HG03175 (cell line): ENCODE data around the gene PLPP1.

Experiments used
- ATAC-seq: cut with Tn5 transposase; IDR thresholded peaks from one replicate; pipeline ENCODE4 v1.9.1; 2021; ENCODE audit warnings: mild to moderate bottlenecking, moderate library complexity; ENCODE audit not compliant: unreplicated experiment

Gene PLPP1

DNA sequence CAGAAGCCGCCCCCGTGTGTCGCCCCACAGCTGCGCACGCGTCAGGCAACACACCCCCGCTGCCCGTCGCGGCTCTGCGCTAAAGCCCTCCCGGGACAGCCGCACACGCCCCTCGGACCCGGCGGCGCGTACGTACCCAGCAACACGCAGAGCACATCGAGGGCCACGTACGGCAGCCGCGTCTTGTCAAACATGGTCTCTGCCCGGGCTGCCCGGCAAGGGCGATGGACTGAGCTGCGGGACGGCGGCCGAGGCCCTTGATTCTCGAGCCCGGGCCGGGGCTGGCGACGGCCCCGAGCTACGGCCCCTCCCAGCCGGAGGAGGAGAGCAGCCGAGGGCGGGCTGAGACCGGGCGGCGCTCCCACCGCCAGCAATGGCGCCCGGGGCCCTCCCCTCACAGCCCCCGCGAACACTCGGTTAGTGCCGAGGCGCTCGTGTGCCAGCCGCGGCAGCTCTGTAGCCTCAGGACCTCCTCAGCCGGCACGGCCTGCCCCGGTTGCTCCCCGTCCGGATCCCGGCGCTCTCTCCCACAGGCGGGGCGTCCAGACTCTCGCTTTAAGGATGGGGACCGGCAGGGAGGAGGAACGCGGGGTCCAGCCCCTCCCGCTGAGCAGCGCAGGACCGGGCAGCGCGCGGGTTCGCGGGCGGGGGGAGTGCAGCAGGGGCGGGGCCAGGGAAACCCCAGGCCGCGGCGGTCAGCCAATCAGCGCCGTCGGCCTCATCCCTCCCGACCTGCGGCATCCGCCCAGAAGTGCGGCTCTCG, at the start of gene PLPP1:
Gene PLPP1, minus strand, starts transcription at position 529 of the 763 bp plus-strand sequence. Its CDS starts 335 bp downstream, at position 194.
- peak; percentile 83 for ATAC-seq

DNA sequence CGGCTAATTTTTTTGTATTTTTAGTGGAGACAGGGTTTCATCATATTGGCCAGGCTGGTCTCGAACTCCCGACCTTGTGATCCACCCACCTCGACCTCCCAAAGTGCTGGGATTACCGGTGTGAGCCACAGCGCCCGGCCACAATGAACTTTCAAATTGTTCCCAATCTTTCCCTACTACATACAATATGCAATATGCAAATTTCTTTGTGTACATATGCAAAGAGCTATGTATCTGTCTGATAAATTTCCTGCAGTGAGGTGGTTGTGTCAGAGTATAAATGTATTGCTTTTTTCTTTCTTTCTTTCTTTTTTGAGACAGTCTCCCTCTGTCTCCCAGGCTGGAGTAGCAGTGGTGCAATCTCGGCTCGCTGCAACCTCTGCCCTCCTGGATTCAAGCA, 48.8 kb upstream of the PLPP1 start:
- ATAC-seq = no peak

DNA sequence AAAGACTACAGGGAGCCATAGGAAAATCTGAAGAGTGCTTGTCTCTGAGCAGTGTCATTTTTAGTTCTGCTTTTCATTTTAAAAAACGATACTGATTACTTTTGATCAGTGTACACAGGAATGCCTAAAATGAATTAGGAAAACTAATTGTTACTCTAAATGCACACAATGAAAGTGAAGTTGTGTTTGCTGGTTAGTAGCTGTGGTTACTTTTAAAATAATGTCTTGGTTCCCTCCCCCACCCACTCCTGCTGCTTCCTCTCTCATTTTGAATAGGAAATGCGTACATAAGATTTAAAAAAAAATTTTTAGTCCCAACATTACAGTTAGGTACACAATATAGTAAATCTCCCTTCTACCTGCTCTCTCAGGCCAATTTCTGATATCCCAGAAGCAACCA, 47.5 kb upstream of the PLPP1 start:
- ATAC-seq = no peak

DNA sequence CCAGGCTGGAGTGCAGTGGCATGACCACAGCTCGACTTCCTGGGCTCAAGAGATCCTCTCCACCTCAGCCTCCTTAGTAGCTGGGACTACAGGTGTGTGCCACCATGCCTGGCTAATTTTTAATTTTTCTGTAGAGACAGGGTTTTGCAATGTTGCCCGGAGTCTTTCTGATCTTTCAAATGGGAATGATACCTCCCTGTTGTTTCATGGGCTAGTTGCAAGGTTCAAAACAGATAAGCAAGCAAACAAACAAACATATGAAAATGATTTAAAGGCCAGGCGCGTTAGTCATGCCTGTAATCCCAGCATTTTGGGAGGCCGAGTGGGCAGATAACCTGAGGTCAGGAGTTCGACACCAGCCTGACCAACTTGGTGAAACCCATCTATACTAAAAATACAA, 45.3 kb upstream of the PLPP1 start:
- no peak for ATAC-seq

DNA sequence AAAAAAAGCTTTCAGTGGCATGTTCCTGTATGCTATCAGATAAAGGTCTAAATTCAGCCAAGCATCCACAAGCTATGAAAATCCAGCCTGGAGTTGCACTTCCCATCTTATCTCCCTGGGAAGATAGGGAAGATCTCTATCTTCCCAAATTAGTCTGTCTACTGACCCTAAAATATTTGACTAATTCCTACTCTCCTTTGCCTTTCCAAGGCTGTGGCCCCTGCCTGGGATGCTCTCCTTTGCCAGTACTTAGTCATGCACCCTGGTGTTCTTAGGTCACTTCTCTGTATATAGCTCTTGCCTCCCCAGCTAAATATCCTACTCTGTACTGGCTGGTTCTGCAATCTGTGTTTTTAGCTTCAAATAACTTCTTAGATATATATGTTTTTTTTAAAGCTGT, 44.0 kb upstream of the PLPP1 start:
- ATAC-seq = no peak

DNA sequence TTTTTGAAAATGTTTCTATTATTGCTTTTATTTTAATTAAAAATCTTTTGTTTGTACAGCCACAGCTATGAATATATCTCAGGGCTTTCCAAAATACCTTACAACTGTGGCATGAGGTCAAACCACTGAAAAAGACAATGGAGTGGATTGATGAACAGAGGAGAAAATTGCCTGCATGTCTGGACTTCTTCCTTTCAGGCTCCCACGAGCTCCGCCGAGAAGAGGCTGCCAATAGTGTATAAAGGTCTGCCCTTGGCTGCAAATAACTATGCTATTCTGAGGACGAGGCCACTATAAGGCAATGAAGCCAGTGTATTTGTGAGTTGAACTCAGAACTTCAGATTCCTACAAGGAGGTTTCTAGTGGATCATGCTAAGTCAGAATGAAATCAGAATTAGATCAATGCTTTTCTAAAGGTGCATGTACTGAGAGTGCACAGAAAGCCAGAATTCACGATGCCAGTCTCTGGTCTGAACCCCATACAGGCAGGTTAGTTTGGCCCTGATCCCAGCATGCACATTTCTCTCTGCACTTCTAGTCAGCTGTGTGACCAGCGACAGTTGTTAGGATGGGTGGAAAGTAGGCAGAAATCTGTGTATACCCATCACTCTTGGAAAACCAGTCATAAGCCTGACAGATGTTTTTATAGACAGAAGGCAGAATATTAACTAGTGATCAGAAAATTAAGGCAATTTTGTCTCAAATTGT, 42.7 kb upstream of the PLPP1 start:
- no peak for ATAC-seq

DNA sequence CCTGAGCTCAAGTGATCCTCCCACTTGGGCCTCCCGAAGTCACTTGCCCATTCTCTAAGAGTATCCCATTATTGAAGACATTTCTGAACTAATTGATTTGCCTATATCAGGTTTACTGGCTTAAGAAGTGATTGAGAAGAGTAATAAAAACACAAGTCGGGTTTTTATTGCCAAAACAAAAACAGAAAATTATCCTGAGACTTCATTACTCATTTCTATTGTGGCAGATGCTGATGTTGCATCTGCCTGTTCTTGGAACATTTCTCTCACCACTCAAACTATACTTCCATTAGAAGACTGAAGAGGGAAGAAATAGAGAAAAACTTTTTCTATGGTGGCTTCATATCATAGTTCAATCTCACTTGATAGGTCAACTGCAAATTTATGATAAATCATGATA, 41.9 kb upstream of the PLPP1 start:
- no peak for ATAC-seq

DNA sequence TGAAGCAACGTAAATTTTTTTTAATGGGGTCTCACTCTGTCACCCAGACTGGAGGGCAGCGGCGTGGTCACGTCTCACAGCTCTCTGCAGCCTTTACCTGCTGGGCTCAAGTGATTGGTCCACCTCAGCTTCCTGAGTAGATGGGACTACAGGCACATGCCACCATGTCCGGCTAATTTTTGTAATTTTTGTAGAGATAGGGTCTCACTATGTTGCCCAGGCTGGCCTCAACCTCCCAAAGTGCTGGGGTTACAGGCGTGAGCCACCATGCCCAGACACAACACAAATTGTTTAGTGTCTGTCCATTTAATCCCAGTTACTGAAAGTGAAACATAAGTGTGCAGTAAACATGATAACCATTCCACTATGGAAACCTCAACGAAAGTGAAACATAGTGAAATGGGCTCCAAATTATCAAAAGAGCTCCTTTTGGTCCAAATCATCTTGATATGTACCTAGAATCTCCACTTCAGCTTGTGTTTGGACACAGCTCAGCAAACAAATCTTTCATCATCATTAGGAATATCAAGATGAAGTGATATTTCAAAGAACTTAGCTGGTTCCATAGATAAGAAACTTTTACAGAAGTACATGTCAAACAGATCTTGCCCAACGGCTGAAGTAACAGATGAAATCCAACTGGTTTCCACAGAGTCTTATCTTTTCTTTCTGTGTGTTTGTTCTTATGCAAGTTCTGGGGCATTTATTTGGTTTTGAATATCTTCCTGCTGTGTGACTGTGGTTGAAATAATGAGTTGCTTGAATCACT, 41.2 kb upstream of the PLPP1 start:
- ATAC-seq = no peak

DNA sequence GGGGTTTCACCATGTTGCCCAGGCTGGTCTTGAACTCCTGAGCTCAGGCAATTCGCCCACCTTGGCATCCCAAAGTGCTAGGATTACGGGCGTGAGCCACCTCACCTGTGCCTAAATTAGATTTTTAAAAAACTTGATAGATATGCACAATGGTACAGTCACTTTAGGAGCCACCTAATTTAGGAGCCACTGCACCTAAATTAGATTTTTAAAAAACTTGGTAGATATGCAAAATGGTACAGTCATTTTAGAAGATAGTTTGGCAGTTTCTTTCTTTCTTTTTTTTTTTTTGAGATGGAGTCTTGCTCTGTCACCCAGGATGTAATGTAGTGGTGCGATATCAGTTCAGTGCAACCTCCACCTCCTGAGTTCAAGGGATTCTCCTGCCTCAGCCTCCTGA, 37.8 kb upstream of the PLPP1 start:
- ATAC-seq = no peak

DNA sequence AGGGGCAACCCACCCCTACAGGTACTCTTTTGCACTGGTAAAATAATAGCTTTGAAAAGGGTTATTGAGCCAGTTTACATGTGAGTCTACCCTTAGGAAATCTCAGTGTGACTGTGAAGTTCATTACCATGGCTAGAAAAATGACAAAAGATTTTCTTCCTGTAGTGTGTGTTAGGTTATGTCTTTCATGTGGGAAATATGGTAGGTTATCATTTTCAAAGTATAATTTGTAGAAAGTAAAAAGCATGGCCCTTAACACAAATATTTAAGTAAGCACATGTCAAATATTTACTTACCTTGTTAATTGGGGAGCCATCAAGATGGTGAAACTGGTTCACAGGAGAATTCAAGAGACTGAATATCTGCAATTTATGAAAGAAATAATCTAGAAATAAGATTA, 37.3 kb upstream of the PLPP1 start:
- ATAC-seq = no peak

DNA sequence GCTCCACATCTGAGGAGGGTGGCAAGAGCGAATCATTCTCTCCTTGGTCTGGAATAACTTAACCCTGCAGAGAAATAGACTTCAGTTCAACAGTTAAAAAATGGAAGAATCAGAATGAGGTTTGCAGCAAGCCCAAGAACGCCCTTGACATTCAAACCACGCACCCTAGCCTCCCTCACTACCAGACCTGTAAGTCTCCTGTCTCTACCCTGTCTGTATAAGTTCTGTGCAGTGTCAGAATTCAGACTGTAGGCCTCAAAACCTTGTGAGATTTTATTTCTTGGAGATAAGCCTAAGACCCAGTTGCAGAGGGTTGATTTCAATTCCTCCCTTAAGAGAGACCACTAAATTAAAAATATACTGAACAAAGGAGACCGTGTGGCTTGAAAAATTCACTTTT, 35.8 kb upstream of the PLPP1 start:
- no peak for ATAC-seq

DNA sequence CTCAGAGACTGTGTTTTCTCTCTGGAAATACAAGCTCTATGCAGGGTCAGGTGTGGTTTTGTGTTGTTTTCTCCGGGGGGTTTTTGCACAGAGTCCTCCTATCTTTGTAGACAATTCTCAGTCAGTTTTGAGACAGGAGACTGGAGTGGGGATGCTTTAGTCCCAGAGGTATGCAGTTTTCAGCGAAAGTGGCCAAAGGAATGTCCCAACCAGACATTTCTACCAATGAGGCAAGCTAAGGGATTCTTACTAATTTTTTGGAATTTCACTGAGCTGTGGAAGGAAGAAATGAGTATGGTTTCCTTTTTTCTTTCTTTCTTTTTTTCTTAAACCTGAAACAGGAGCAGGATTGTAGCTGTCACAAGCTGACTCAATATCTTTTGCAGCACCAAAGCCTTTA, 35.3 kb upstream of the PLPP1 start:
- no peak for ATAC-seq

DNA sequence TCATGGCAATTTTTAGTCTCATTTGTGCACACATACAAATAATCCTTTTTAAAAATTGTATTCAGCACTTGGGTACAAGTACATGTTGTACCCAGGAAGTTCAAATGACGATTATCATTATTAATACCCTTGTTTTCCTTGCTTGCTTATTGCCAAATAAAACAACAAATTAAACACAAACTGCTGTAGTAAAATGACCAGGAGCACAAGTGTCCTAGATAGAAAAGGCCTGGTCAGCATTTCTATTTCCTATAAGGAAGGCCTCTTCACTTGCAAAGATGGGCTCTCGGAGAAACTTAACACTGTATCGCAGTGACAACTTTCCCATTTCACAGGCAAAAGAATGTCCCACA, 34.7 kb upstream of the PLPP1 start:
- ATAC-seq = no peak

DNA sequence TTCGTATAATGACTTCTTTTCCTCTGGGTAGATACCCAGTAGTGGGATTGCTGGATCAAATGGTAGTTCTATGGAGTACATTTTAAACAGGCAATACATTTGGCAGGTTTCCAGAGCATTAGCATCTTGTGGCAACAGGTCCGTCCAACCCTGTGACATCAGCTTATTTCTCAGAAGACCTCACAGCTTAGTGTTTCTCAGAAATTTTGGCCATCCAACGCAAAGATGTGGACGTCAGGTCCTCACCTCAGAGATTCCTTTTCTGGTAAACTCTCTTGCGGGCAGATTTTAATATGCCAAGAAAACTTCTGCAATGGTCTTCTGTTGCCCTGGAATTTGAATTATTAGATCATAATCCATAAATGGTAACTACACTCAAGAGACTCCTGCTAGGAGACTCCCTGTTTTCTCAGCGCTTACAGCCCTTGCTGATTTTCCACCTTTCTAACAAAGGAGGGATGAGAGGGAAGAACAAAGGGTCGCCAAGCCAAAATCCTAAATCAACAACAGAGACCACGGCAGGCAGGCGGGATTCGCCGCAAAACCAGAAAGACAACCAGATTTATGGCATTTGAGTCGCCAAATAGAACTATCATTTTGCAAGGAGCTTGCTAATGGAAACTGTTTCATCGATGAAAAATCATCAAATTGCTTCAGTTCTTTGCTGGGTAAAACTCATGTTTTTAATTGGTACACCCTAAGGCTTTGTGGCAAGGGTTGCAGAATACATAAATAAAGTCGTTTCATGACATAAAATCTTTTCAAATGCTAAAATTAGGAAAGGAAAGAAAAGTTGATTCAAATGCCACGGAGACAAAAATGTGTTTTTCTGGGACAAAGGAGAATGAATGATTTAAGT, 34.1 kb upstream of the PLPP1 start:
- no peak for ATAC-seq

DNA sequence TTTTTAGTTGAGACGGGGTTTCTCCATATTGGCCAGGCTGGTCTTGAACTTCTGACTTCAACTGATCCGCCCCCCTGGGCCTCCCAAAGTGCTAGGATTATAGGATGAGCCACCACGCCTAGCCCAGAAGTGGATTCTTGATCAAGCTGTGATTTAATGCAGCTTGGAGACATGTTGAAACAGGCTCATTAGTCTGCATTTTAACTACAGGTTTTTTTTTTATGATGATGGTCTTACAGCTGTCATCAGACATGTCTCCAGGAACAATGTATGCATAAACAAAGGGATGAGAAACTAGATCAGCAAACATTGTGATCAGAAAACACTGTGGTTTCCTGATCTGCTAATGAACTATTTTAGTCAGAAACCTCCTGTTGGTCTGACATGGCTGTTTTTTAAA, 30.0 kb upstream of the PLPP1 start:
- no peak for ATAC-seq

DNA sequence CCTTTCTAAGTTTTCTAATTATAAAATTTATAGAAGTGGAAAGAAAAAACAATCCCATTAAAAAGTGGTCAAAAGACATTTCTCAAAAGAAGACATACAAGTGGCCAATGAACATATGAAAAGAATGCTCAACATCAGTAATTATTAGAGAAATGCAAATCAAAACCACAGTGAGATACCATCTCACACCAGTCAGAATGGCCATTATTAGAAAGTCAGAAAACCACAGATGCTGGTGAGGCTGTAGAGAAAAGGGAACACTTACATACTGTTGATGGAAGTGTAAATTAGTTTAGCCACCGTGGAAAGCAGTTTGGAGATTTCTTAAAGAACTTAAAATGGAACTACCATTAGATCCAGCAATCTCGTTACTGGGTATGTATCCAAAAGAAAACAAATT, 23.7 kb upstream of the PLPP1 start:
- no peak for ATAC-seq

DNA sequence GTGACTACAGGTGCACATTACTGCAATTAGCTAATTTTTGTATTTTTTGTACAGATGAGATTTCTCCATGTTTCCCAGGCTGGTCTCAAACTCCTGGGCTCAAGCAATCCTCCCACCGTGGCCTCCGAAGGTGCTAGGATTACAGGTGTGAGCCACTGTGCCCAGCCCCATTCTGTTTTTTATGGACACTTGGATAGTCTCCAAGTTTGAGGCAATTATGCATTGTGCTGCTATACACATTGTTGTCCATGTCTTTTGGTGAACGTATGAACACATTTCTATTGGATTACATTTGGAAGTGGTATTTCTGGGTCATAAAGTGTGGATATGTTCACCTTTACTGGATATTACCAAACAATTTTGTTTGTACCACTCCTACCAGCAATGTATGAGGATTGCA, 22.4 kb upstream of the PLPP1 start:
- no peak for ATAC-seq

DNA sequence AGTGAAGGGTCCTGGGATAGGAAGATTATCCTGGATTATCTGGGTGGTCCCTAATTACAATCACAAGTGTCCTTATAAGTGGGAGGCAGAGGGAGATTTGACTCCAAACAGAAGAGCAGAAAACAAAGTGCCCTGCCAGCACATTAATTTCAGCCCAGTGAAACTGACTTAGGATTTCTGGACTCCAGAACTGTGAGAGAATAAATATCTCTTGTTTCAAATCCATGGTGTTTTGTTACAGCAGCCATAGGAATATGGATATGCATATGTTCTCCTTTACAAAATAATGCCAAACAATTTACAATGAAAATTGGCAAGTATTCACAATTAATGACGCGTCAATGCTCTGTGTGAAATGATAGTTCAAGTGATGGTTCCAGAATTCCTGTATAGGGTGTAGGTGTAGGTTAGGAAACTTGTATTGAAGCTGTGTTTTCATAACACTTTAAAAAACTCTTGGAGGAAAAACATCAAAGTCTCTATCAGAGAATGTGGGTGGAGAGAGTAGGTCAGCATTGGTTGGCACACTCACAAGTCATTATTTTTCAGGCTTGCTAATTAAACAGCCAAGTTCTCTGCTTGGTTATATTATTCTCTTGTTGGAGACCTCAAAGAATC, 19.9 kb upstream of the PLPP1 start:
- ATAC-seq = no peak

DNA sequence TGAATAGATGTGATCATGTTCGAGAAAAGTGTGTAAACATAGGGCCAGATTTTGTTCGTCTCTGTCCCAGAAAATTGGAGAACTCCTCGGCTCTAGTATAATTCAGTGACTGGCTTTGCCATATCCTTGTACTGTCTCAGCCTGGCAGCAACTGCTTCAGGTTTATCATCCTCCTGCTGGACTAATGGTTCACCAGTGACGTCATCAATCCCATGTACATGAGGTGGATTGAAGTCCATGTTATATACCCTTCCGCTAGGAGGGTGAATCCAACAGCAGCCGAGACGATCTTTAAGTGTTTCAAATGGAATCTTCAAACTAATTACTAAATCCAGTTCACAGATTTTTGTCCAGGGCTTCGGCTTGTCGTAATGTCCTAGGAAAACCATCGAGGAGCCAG, 17.1 kb upstream of the PLPP1 start:
- no peak for ATAC-seq

DNA sequence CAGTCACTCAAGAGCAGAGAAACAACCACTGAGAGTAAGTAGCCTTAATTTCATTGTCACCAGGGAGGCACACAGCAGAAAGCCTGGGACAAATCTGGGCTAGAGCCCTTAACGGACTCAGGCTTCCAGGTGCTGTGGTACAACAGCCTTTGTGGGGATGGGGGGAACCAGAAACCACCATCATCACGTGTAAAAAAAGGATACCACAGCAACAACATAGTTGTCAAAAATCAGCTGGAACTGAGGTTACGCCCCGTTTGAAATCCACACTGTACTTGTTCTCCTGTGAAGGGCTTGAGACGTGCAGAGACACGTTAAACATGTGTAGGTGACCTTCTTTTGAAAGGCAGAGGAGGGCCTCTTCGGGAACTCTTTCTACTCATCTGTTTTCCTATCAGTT, 16.6 kb upstream of the PLPP1 start:
- no peak for ATAC-seq

DNA sequence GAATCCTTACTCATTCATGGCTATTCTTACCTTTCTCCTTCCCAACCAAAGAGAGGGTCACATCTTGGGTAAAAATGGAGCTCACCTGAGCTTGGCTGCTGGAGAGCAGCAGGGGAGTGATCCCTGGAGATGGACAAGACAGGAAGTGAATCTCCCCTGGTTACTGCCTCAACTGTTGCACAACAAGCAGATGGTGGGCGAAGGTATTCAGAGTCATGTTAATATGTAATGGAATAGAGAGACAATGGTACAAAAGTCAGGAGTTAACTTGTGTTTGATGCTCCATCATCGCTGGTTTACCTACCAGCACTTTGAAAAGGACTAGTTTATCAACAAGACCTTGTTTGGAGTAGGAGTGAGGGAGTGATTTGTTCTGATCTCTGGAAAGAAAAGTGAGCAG, 13.0 kb upstream of the PLPP1 start:
- ATAC-seq = no peak
